Measurements from ENCODE around the gene ITGA8. TPM values are rescaled to one million over a fixed set of nuclear protein-coding genes. Genes with fewer than 3 reads are reported as not detected.

Gene ITGA8
- total and polyA plus RNA-seq, 2 of the 4 experiments (the other 2 are of a cell fraction) = under 0.01 to 0.02 TPM

- Histone ChIP-seq H3K4me3 (ENCODE audit: insufficient read depth, low read depth, low read length) (no peak overlapping the region), H3K27me3 (ENCODE audit: control insufficient read depth, insufficient read depth, low read length) (peaks cover 11% of the 10 kb centered on the region; the same call in 1 of the 2 replicates), H2BK15ac (ENCODE audit: low read depth, low read length) (no peak overlapping the region), H3K56ac (ENCODE audit: extremely low read depth, insufficient read depth, low read length) (no peak overlapping the region), H3K4me2 (ENCODE audit: low read depth, low read length) (no peak overlapping the region), H3K18ac (ENCODE audit: low read depth, low read length) (no peak overlapping the region), H4K91ac (ENCODE audit: insufficient read depth, low read depth, low read length) (no peak overlapping the region), H2BK120ac (ENCODE audit: low read depth, low read length) (no peak overlapping the region), H2AK9ac (replicated peaks; ENCODE audit: low read depth, low read length, poor library complexity) (no peak overlapping the region), H2BK20ac (ENCODE audit: low read depth, low read length) (no peak overlapping the region), H3K9ac (ENCODE audit: low read depth, low read length) (no peak overlapping the region), H4K8ac (ENCODE audit: low read depth in 2 of 2, low read length in 2 of 2) (no peak overlapping the region), H3K79me1 (ENCODE audit: low read depth in 1 of 2, low read length in 2 of 2) (no peaks in the 10 kb centered on the region), H3K9me3 (ENCODE audit: control insufficient read depth, insufficient read depth, low read length) (no peaks in the 10 kb centered on the region), H3K23ac (ENCODE audit: low read depth, low read length) (no peak overlapping the region), H3K9me1 (ENCODE audit: insufficient read depth, low read length) (no peaks in the 10 kb centered on the region), H3K36me3 (ENCODE audit: control insufficient read depth, insufficient read depth, low read length) (no peaks in the 10 kb centered on the region), H4K5ac (ENCODE audit: low read depth, low read length) (no peak overlapping the region), H2AK5ac (ENCODE audit: low read depth, low read length) (no peak overlapping the region), H2BK5ac (ENCODE audit: low read depth, low read length, poor library complexity, severe bottlenecking) (no peak overlapping the region), H3K4ac (ENCODE audit: low read depth, low read length) (no peak overlapping the region), H2AFZ (replicated peaks; ENCODE audit: low read length, poor library complexity) (no peak overlapping the region), H4K20me1 (ENCODE audit: insufficient read depth, low read length) (no peaks in the 10 kb centered on the region), H3K4me1 (ENCODE audit: control insufficient read depth, insufficient read depth, low read length) (no peaks in the 10 kb centered on the region), H3K14ac (replicated peaks; ENCODE audit: low read depth, low read length) (no peak overlapping the region), H3K27ac (ENCODE audit: insufficient read depth, low read length) (no peak overlapping the region)
- no TSS peak for BruUV-seq (replicated peaks)
- intact Hi-C loops (cut with micrococcal nuclease) (no loop called here), in situ Hi-C loops (cut with MboI; ENCODE audit: low sequenced_read_pairs) (no loop called here), dilution Hi-C loops (cut with HindIII; ENCODE audit: low sequenced_read_pairs, unreplicated experiment) (no loop called here)
- DNase-seq = no peak
- ATAC-seq (ENCODE audit: low read depth) = no peak
- POLR2A ChIA-PET (ENCODE audit: unreplicated experiment) = interaction anchor here (0.6 kb wide), 1 partner anchor 269 kb away, joined by 5 read pairs; no protein-coding TSS in a partner anchor
- no peak for TF ChIP-seq USF2 (IDR thresholded peaks at IDR 0.05; ENCODE audit: low read depth, low read length)
- TF ChIP-seq BHLHE40 (IDR thresholded peaks at IDR 0.05; ENCODE audit: low read depth, low read length) = no peak
- TF ChIP-seq POLR2A (IDR thresholded peaks at IDR 0.05; ENCODE audit: low read depth, low read length) = no peak
- TF ChIP-seq CTCF (conservative IDR thresholded peaks at IDR 0.05; ENCODE audit: low read depth, low read length) = no peak
- TF ChIP-seq CHD1 (IDR thresholded peaks at IDR 0.05; ENCODE audit: low read depth, low read length) = no peak
- no peak for TF ChIP-seq MXI1 (IDR thresholded peaks at IDR 0.05; ENCODE audit: borderline replicate concordance, low read depth, low read length)
- TF ChIP-seq SMC3 (IDR thresholded peaks at IDR 0.05; ENCODE audit: low read depth, low read length) = no peak
- TF ChIP-seq NFE2L2 (IDR thresholded peaks at IDR 0.05; ENCODE audit: low read depth, low read length) = no peak
- TF ChIP-seq MAZ (IDR thresholded peaks at IDR 0.05; ENCODE audit: borderline replicate concordance, low read depth, low read length) = no peak
- no peak for TF ChIP-seq RCOR1 (IDR thresholded peaks at IDR 0.05; ENCODE audit: insufficient replicate concordance, low read length)
- no peak for TF ChIP-seq RAD21 (IDR thresholded peaks at IDR 0.05; ENCODE audit: low read length)
- no peak for TF ChIP-seq RFX5 (IDR thresholded peaks at IDR 0.05; ENCODE audit: low read depth, low read length)
- no peak for TF ChIP-seq FOS (IDR thresholded peaks at IDR 0.05; ENCODE audit: low read depth, low read length)
- no peak for TF ChIP-seq MAFK (IDR thresholded peaks at IDR 0.05; ENCODE audit: low read depth, low read length)
- TF ChIP-seq ELK1 (IDR thresholded peaks at IDR 0.05; ENCODE audit: borderline replicate concordance, low read depth, low read length) = no peak
- TF ChIP-seq CEBPB (IDR thresholded peaks at IDR 0.05; ENCODE audit: low read depth, low read length) = no peak
- CTCF ChIA-PET = interaction anchor here (0.7 to 1.4 kb wide), 3 partner anchors 13 to 191 kb away, joined by 3 to 4 read pairs (median 3); partner anchors contain the start of gene ITGA8
- 83% methylated on average over 1 of the region's 4 CpGs; no CpG with 5 or more reads in 1 of the 2 experiments for WGBS, 2 experiments (ENCODE audit: extremely low coverage in 2 of 2, insufficient read length in 1 of 2)
Measured at GRCh38 chr10:15528859-15529239, 190.9 kb downstream of the ITGA8 start.
